T-helper 1 cell treated with Interleukin-12 subunit alpha and Interleukin-12 subunit beta and Interleukin-4 antibody, amounts not matched to agents 30 μg/mL and 1 μg/mL, for 36 hours (primary cell): ENCODE data around the gene NUDCD3.
A peak's percentile ranks its signal among the peaks of the same experiment; 100 is the strongest.

Experiments
- H3K27ac Mint-ChIP-seq: one replicate; pipeline ENCODE4 v1.8.0; 2021; ENCODE audit warnings: mild to moderate bottlenecking, mixed read lengths
- H3K27me3 Mint-ChIP-seq: one replicate; pipeline ENCODE4 v1.8.0; 2021; ENCODE audit warnings: low read depth, mixed read lengths
- H3K36me3 Mint-ChIP-seq: one replicate; pipeline ENCODE4 v1.8.0; 2021; ENCODE audit warnings: low read depth, mixed read lengths
- H3K4me1 Mint-ChIP-seq: one replicate; pipeline ENCODE4 v1.8.0; 2021; ENCODE audit warnings: low read depth, mixed read lengths
- H3K4me3 Mint-ChIP-seq: one replicate; pipeline ENCODE4 v1.8.0; 2021; ENCODE audit warnings: mild to moderate bottlenecking, moderate library complexity, mixed read lengths
- H3K9me3 Mint-ChIP-seq: one replicate; pipeline ENCODE4 v1.8.0; 2021; ENCODE audit warnings: mixed read lengths

Gene NUDCD3

GRCh38 chr7:44490351-44491200 lies at the start of gene NUDCD3:
Gene NUDCD3 (minus strand): TSS chr7:44490658. CDS start chr7:44490600, 58 bp downstream.
- Mint-ChIP-seq H3K4me1 (peaks cover 36% of the 10 kb centered on the region), H3K27me3 (no peaks in the 10 kb centered on the region), H3K36me3 (peaks cover 14% of the 10 kb centered on the region), H3K9me3 (no peaks in the 10 kb centered on the region), H3K27ac (peak within 1 kb of the TSS; percentile 89), H3K4me3 (peak within 1 kb of the TSS; percentile 84)

DNA sequence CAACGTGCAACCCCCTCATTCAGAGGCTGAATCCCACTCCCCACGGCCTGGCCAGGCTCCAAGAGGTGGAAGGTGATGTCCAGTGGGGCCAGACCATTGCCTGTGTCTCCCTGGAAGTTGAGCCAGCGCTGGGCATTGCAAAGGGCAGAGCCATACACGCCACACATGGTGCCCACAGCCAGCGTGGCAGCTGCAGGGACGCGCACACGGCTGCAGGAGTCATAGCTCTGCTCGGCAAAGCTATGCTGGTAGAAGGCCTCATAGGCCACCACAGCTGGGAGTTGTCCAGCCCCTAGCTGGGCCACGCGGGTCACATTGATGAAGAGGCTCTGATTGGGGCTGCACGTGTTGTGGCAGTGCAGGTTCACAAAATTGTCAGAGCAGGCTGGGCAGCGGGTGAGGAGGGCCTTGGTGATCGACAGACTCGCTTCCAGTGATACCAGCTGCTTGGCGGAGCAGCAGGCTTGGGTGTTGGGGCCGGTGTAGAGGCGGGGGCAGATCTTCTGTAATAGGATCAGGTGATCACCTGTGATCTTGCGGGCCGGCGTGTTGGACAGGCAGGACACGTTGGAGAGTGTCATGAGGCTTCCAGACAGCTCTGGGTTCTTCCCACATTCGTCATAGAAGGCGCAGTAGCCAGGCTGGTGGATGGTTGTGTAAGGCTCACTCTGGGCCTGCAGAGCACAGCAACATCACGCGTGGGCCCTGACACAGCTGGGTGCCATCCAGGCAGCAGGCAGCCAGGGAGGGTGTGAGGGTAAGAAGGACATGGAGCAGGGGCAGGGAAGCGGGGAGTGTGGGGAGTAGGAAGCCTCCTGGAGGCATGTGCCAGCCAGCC lies 49.4 kb upstream of the NUDCD3 start:
- Mint-ChIP-seq H3K36me3 (no peaks in the 10 kb centered on the region), H3K9me3 (no peaks in the 10 kb centered on the region), H3K4me3 (no peak overlapping the region), H3K27me3 (no peaks in the 10 kb centered on the region), H3K4me1 (no peaks in the 10 kb centered on the region), H3K27ac (no peak overlapping the region)

DNA sequence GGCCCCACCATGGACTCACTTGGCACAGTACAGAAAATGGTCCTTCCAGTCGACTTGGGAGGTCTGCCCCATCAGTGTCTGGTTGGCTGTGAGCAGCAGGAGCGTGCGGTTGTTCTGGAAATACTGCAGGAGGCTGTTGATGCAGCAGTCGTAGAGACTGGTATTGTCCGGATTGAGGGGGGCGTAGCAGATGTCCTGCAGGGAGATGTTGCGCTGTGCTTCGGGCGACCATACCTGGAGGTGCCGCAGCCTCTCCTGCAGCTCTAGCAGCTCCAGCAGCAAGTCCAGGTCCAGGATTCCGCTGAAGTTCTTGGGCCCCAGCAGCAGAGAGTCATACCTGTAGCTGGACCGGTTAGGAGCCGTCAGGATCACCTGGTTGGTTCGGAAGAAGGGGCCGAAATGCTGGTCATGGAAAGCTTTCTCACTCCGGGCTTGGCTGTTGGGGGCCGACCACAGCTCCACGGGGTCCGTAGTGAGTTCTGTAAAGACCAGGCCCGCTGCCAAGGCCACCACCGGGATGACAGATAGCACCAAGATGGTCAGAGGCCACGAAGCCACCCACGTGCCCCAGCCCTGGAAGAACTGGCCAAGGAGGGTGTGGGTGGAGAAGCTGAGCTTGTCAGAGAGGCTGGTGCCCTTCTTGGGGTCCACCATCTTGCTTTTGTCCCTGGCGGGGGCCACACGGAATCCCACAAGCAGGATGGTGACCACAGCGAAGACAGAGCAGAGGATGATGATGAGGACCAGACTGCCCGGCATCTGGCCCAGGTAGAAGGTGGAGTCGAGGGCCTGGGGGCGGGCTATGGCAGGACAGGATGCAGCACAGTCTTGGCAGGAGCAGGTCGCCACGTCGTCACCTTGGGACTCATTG lies 48.6 kb upstream of the NUDCD3 start:
- no peak overlapping the region for H3K27ac Mint-ChIP-seq
- H3K9me3 Mint-ChIP-seq = no peaks in the 10 kb centered on the region
- no peaks in the 10 kb centered on the region for H3K36me3 Mint-ChIP-seq
- H3K4me3 Mint-ChIP-seq = no peak overlapping the region
- H3K4me1 Mint-ChIP-seq = no peaks in the 10 kb centered on the region
- H3K27me3 Mint-ChIP-seq = no peaks in the 10 kb centered on the region

- no peaks in the 10 kb centered on the region for H3K27me3 Mint-ChIP-seq
- H3K27ac Mint-ChIP-seq = no peak overlapping the region
- no peaks in the 10 kb centered on the region for H3K9me3 Mint-ChIP-seq
- H3K36me3 Mint-ChIP-seq = no peaks in the 10 kb centered on the region
- no peak overlapping the region for H3K4me3 Mint-ChIP-seq
- H3K4me1 Mint-ChIP-seq = no peaks in the 10 kb centered on the region
Measured at GRCh38 chr7:44538093-44538797, 47.8 kb upstream of the NUDCD3 start.

GRCh38 chr7:44537442-44537841 lies 47.0 kb upstream of the NUDCD3 start:
- Mint-ChIP-seq H3K9me3 (no peaks in the 10 kb centered on the region), H3K4me1 (no peaks in the 10 kb centered on the region), H3K36me3 (no peaks in the 10 kb centered on the region), H3K27ac (no peak overlapping the region), H3K27me3 (no peaks in the 10 kb centered on the region), H3K4me3 (no peak overlapping the region)

DNA sequence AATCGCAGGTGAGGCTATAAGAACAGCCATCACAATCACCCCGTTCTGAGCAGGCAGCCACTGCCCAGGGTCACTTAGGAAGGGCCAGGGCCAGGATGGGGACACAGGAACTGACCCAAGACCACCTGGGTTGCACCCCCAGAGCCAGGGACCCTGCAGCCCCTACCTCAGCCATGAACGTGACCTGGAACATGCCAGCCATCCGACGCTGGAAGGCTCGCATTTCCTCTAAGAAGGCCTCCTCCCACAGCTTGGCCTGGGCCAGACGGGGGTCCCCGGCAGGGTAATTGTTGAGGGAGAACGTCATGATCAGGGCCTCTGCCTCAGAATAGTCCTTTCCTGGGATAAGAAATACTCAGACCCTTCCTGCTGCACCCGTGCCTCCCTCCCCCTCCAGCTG lies 45.6 kb upstream of the NUDCD3 start:
- no peaks in the 10 kb centered on the region for H3K27me3 Mint-ChIP-seq
- H3K4me3 Mint-ChIP-seq = no peak overlapping the region
- H3K9me3 Mint-ChIP-seq = no peaks in the 10 kb centered on the region
- H3K27ac Mint-ChIP-seq = no peak overlapping the region
- H3K4me1 Mint-ChIP-seq = no peaks in the 10 kb centered on the region
- H3K36me3 Mint-ChIP-seq = no peaks in the 10 kb centered on the region

- H3K27me3 Mint-ChIP-seq = no peaks in the 10 kb centered on the region
- H3K4me1 Mint-ChIP-seq = no peaks in the 10 kb centered on the region
- no peak overlapping the region for H3K27ac Mint-ChIP-seq
Measured at GRCh38 chr7:44535348-44536064, 45.0 kb upstream of the NUDCD3 start.

GRCh38 chr7:44534501-44534900 lies 44.0 kb upstream of the NUDCD3 start:
- no peak overlapping the region for H3K4me3 Mint-ChIP-seq
- no peaks in the 10 kb centered on the region for H3K9me3 Mint-ChIP-seq
- no peak overlapping the region for H3K27ac Mint-ChIP-seq
- no peaks in the 10 kb centered on the region for H3K27me3 Mint-ChIP-seq
- no peaks in the 10 kb centered on the region for H3K36me3 Mint-ChIP-seq
- H3K4me1 Mint-ChIP-seq = no peaks in the 10 kb centered on the region

More at GRCh38 chr7:44535348-44536064, 45.0 kb upstream of the NUDCD3 start:
- no peak overlapping the region for H3K4me3 Mint-ChIP-seq
- no peaks in the 10 kb centered on the region for H3K36me3 Mint-ChIP-seq
- no peaks in the 10 kb centered on the region for H3K9me3 Mint-ChIP-seq

GRCh38 chr7:44534087-44534486 lies 43.6 kb upstream of the NUDCD3 start:
- H3K4me1 Mint-ChIP-seq = no peaks in the 10 kb centered on the region
- H3K9me3 Mint-ChIP-seq = peaks cover 1% of the 10 kb centered on the region
- H3K27me3 Mint-ChIP-seq = no peaks in the 10 kb centered on the region
- H3K4me3 Mint-ChIP-seq = no peak overlapping the region
- H3K27ac Mint-ChIP-seq = no peak overlapping the region
- no peaks in the 10 kb centered on the region for H3K36me3 Mint-ChIP-seq

GRCh38 chr7:44533301-44534055 lies 43.0 kb upstream of the NUDCD3 start:
- Mint-ChIP-seq H3K9me3 (peaks cover 3% of the 10 kb centered on the region), H3K4me3 (no peak overlapping the region), H3K36me3 (no peaks in the 10 kb centered on the region), H3K27me3 (no peaks in the 10 kb centered on the region), H3K4me1 (no peaks in the 10 kb centered on the region), H3K27ac (no peak overlapping the region)

GRCh38 chr7:44531421-44532380 lies 41.2 kb upstream of the NUDCD3 start:
- no peak overlapping the region for H3K4me3 Mint-ChIP-seq
- H3K27me3 Mint-ChIP-seq = no peaks in the 10 kb centered on the region
- H3K27ac Mint-ChIP-seq = no peak overlapping the region

GRCh38 chr7:44530990-44531389 lies 40.5 kb upstream of the NUDCD3 start:
- H3K4me3 Mint-ChIP-seq = no peak overlapping the region

More at GRCh38 chr7:44531421-44532380, 41.2 kb upstream of the NUDCD3 start:
- Mint-ChIP-seq H3K9me3 (peaks cover 3% of the 10 kb centered on the region), H3K4me1 (no peaks in the 10 kb centered on the region), H3K36me3 (no peaks in the 10 kb centered on the region)

More at GRCh38 chr7:44530990-44531389, 40.5 kb upstream of the NUDCD3 start:
- no peaks in the 10 kb centered on the region for H3K4me1 Mint-ChIP-seq
- H3K9me3 Mint-ChIP-seq = peaks cover 3% of the 10 kb centered on the region
- H3K27me3 Mint-ChIP-seq = no peaks in the 10 kb centered on the region
- no peaks in the 10 kb centered on the region for H3K36me3 Mint-ChIP-seq
- no peak overlapping the region for H3K27ac Mint-ChIP-seq
